Stimulated activated effector memory CD8-positive, alpha-beta T cell treated with anti-CD3 and anti-CD28 coated beads, Interleukin-12 subunit alpha, Interleukin-12 subunit beta, amount 100 ng/mL, for 72 hours (primary cell): ENCODE data around the gene ICA1L.
"Not testable (repeated sequence)": the region's sequence is repeated elsewhere in the genome, so short reads cannot be mapped to it uniquely, and the experiment has no call there.

Experiments
- ATAC-seq: fragments of 150-1000 bp; cut with Tn5 transposase; 2 replicates; pipeline ENCODE4 v1.10.0; 2021
- DNase-seq, 2 donors: peaks; one replicate each; pipeline ENCODE4 v3.0.0; 2021 to 2022; ENCODE audit warnings: low spot score in 2 of 2
- H3K27ac Mint-ChIP-seq: one replicate; pipeline ENCODE4 v1.8.0; 2022; ENCODE audit warnings: mild to moderate bottlenecking, mixed read lengths
- H3K36me3 Mint-ChIP-seq: one replicate; pipeline ENCODE4 v1.8.0; 2022; ENCODE audit warnings: mild to moderate bottlenecking, mixed read lengths
- H3K4me1 Mint-ChIP-seq: one replicate; pipeline ENCODE4 v1.8.0; 2022; ENCODE audit warnings: mixed read lengths
- H3K4me3 Mint-ChIP-seq: one replicate; pipeline ENCODE4 v1.8.0; 2022; ENCODE audit warnings: mild to moderate bottlenecking, mixed read lengths
- H3K9me3 Mint-ChIP-seq: one replicate; pipeline ENCODE4 v1.8.0; 2022; ENCODE audit warnings: mixed read lengths

ICA1L gene

DNA sequence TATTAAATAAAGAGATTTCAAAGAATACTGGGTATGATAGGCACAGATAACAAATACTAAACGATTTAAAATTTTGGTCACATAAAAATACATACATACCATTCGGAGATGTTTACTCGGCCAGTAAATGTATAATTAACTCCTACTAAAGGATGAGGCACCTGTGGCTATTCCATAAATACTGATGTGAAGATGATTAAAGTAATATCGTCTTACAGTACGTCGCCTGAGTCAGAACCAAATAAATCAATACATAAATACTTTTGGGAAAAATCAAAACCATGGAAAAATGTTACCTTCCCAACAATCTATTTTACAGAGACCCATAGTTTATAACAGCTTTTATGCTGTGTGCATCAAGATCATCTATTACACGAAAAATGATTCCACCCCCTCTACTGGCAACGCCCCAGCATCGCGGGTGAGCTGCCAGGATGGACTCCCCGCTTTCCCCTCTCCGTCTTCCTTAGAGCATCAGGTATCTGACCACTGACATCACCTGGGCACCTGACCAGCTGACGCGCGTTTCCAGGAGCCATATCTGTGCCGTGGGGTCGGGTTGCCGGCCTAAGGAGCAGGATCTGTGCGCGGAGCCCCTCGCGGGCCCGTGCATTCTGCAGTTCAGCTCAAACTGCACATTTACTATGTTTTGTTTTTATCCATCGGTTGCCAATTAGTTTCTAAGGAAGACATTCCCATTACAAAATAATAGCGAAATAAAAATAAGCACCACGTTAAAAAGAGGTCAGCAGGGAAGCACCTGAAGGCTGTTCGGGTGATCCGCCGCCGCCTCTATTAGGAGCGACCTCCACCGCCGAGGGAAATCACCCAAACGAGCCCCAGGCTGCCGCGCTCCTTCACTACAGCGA lies 901 bp downstream of the ICA1L start:
- Mint-ChIP-seq H3K9me3 (no peaks in the 10 kb centered on the region), H3K27ac (peak overlapping the region; percentile 85), H3K4me1 (no peaks in the 10 kb centered on the region), H3K4me3 (peak overlapping the region; percentile 82), H3K36me3 (no peaks in the 10 kb centered on the region)
- ATAC-seq (peak; percentile 89), DNase-seq (peak; percentile 24 to 80)

DNA sequence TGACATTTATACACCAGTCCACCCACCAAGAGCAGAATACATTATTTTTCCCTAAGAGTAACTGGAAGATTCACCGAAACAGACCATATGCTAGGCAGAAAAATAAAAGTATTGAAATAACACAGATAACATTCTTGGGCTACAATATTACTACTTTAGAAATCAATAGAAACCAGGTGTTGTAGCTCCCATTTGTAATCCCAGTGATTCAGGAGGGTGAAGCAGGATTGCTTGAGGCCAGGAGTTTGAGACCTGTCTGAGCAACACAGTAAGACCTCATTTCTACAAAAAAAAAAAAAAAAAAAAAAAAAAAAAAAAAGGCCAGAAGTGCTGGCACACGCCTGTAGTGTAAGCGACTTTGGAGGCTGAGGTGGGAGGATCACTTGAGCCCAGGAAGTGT lies 9.6 kb downstream of the ICA1L start:
- no peaks in the 10 kb centered on the region for H3K36me3 Mint-ChIP-seq
- no peak overlapping the region for H3K27ac Mint-ChIP-seq
- no peak overlapping the region for H3K4me3 Mint-ChIP-seq
- H3K4me1 Mint-ChIP-seq = no peaks in the 10 kb centered on the region
- DNase-seq = no peak
- H3K9me3 Mint-ChIP-seq = no peaks in the 10 kb centered on the region
- ATAC-seq = no peak

DNA sequence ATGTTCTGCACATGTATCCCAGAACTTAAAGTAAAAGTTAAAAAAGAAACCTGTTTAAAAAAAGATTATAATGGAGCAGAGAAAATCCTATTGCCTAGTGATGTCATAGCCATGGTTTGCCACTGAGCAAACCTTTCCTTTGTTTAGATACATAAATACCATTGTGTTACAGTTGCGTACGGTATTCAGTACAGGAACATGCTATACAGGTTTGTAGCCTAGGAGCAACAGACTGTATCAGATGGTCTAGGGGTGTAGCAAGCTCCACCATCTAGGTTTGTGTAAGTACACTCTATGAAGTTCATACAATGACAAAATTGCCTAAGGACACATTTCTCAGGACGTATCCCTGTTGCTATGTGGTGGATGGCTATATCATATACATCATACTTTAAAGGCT lies 13.0 kb downstream of the ICA1L start:
- Mint-ChIP-seq H3K4me1 (no peaks in the 10 kb centered on the region), H3K27ac (no peak overlapping the region)
- ATAC-seq = no peak

DNA sequence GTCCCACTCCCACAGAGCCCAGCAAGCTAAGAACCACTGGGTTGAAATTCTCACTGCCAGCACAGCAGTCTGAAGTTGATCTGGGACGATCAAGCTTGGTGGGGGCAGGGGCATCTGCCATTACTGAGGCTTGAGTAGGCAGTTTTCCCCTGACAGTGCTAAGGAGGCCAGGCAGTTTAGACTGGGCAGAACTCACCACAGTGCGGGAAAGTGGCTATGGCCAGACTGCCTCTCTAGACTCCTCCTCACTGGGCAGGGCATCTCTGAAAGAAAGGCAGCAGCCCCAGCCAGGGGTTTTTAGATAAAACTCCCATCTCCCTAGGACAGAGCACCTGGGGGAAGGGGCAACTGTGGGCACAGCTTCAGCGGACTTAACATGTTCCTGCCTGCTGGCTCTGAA lies 22.2 kb downstream of the ICA1L start:
- not testable (repeated sequence) for DNase-seq, H3K27ac Mint-ChIP-seq, H3K9me3 Mint-ChIP-seq, H3K4me1 Mint-ChIP-seq, H3K36me3 Mint-ChIP-seq, ATAC-seq
- peak overlapping the region; percentile 22 for H3K4me3 Mint-ChIP-seq

More for the DNA sequence above, 13.0 kb downstream of the ICA1L start:
- H3K4me3 Mint-ChIP-seq = no peak overlapping the region
- DNase-seq = no peak
- H3K36me3 Mint-ChIP-seq = no peaks in the 10 kb centered on the region
- H3K9me3 Mint-ChIP-seq = no peaks in the 10 kb centered on the region

DNA sequence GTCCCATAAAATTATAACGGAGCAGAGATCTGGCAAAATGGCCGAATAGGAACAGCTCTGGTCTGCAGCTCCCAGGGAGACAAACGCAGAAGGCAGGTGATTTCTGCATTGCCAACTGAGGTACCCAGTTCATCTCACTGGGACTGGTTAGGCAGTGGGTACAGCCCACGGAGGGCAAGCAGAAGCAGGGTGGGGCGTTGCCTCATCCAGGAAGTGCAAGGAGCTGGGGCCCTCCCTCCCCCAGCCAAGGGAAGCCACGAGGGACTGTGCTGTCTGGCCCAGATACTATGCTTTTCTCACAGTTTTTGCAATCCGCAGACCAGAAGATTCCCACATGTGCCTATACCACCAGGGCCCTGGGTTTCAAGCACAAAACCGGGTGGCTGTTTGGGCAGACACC lies 22.8 kb downstream of the ICA1L start:
- Mint-ChIP-seq H3K27ac (no peak overlapping the region), H3K4me1 (no peaks in the 10 kb centered on the region), H3K36me3 (no peaks in the 10 kb centered on the region), H3K4me3 (peak overlapping the region; percentile 22), H3K9me3 (no peaks in the 10 kb centered on the region)
- DNase-seq = no peak
- ATAC-seq = no peak

DNA sequence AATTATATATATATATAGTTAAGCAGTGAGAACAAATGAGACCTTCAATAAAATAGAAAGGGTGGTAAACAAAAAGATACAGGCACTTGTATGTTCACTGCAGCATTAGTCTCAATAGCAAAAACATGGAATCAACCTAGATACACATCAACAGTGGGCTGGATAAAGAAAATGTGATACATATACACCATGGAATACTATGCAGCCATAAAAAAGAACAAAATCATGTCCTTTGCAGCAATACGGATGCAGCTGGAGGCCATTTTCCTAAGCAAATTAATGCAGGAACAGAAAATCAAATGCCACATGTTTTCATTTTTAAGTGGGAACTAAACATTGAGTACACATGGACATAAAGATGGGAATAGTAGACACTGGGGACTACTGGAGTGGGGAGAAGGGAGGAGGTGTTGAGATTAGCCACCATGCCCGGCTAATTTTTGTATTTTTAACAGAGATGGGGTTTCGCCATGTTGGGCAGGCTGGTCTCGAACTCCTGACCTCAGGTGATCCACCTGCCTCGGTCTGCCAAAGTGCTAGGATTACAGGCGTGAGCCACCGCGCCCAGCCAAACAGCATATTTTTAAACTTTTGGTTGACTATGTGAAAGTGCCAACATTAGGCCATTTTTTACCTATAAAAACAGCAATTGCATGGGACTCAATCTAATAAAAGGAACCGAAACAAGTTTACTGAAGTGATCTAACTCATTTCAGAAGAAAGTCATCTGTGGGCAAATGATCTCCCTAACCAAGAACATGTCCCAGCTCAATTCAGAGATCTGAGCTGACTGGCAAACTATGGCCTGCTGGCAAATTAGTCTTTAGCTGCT lies 23.7 kb downstream of the ICA1L start:
- Mint-ChIP-seq H3K36me3 (no peaks in the 10 kb centered on the region), H3K9me3 (no peaks in the 10 kb centered on the region), H3K4me3 (no peak overlapping the region), H3K27ac (no peak overlapping the region), H3K4me1 (no peaks in the 10 kb centered on the region)
- no peak for ATAC-seq
- no peak for DNase-seq

DNA sequence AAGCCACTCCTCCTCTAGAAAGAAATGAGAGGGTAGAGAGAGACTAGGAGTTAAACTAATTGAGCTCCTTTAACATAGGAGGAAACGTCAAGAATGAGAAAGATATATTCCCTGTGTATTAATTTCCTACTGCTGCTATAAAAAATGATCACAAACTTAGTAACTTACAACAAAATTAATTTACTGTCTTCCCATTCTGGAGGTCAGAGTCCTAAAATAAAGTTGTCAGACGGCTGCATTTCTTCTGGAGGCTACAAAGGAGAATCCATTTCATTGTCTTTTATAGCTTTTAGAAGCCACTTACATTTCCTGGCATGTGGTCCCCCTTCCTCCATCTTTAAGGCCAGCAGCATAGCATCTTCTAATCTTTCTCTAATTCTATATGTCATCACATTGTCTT lies 26.9 kb downstream of the ICA1L start:
- Mint-ChIP-seq H3K9me3 (peaks cover 7% of the 10 kb centered on the region), H3K27ac (no peak overlapping the region), H3K4me1 (peaks cover 7% of the 10 kb centered on the region), H3K36me3 (no peaks in the 10 kb centered on the region), H3K4me3 (no peak overlapping the region)
- ATAC-seq (no peak), DNase-seq (no peak)

DNA sequence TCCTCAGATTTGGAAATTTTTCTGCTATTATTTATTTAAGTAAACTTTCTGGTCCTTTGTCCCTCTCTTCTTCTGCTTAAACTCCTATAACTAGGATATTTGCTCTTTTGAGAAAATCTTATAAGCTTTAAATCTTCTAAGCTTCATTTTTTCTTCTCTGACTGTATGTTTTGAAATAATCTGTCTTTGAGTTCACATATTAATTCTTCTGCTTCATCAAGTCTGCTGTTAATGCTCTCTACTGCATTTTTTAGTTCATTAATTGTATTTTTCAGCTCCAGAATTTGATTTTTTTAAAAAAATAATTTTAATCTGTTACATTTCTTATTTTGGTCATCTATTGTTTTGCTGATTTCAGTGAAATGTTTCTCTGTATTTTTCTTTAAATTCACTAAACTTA lies 28.9 kb downstream of the ICA1L start:
- H3K4me3 Mint-ChIP-seq = no peak overlapping the region
- ATAC-seq = no peak
- DNase-seq = no peak

DNA sequence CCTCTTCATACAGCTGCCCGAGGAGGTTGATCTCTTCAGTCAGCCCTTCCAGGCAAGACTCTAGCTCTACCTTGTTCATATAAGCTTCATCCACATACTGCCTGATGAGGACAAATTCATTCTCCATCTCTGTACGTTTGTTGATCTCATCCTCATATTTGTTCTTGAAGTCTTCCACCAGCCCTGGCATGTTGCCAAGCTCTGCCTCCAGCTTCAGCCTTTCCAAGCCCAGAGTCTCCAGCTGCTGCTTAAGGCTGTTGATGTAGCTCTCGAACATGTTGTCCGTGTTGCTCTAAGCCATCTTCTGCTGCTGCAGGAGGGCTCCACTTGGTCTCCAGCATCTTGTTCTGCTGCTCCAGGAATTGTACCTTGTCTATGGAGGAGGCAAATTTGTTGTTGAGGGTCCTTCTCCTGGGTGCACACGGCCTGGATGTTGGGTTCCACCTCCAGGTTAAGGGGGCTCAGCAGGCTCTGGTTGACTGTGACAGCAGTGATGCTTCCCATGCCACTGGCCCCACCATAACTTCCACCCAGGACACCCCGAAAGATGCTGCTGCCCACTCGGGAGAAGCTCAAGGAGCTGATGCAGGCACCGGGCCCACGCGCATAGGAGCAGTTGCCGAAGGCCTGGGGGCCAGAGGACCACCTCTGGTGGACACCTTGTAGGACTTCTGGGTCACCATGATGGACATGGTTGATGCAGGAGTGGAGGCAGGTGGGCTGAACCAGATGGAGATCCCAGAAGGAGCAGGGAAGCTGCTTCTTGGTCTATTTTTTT lies 30.3 kb downstream of the ICA1L start:
- no peak overlapping the region for H3K4me3 Mint-ChIP-seq
- H3K4me1 Mint-ChIP-seq = peaks cover 7% of the 10 kb centered on the region
- no peak overlapping the region for H3K27ac Mint-ChIP-seq
- H3K9me3 Mint-ChIP-seq = peaks cover 7% of the 10 kb centered on the region
- no peak for DNase-seq
- no peaks in the 10 kb centered on the region for H3K36me3 Mint-ChIP-seq
- no peak for ATAC-seq

More for the DNA sequence above, 28.9 kb downstream of the ICA1L start:
- peaks cover 7% of the 10 kb centered on the region for H3K9me3 Mint-ChIP-seq
- peaks cover 7% of the 10 kb centered on the region for H3K4me1 Mint-ChIP-seq
- H3K27ac Mint-ChIP-seq = no peak overlapping the region
- H3K36me3 Mint-ChIP-seq = no peaks in the 10 kb centered on the region

DNA sequence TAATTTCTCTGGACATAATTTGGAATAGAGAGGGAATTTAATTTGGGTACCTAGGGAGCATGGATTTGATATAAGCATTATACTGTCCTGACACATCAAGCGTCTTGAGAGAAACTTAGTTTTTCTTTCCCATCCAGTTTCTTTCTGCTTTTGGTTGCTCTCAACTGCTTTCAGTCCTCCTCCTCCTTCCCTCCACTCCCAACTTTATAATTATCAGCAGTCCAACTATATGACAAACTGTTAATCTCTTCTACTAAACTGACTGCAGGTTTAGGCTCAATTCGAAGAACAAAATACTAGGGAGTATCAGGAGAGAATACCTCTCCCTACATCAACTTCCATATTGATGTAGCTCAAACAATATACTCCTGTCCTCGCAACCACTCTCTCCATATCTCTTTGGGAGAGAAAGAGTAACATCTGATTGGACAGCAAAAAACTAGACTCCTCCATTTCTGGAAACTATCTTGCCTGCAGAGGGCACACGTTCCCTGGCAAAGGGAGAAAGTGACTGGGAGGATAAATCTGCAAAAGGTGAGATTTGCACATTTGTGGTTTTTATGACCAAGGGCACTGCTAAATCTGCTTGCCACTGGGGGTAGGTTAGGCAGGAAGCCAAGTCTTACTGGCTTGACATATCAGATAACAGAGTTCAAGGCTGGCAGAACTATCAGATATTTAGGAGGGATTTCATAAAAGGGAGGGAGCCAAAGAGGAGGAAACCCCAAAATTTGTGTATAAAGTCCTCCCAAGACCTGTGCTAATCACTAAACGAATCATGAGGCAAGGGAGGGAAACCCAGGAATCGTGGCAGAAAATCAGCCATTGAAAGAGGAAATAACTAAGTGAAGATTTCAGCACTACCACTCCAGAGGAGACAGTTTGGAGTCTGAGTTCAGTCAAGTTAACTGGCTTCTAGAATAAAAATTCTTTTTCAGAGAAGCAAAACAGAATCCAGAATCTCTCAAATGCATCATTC lies 40.0 kb downstream of the ICA1L start:
- no peak overlapping the region for H3K4me3 Mint-ChIP-seq

DNA sequence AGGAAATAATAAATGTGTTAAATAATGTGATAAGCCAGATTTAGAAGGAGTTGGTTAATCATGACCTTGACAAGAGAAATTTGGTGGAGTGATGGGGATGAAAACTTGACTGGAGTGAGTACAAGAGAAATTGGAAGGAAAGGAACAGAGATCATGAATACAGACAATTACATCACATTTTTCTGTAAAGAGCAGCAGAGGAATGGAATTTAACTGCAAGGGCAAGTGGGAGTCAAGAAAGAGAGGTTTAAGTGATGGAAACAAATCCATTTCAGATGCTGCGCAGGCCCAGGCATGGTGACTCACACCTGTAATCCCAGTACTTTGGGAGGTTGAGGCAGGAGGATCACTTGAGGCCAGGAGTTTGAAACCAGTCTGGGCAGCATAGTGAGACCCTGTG lies 46.7 kb downstream of the ICA1L start:
- no peaks in the 10 kb centered on the region for H3K4me1 Mint-ChIP-seq
- no peak for DNase-seq

More for the DNA sequence above, 40.0 kb downstream of the ICA1L start:
- ATAC-seq (peak; percentile 81), DNase-seq (peak in 1 of 2 donors; percentile 56)
- H3K27ac Mint-ChIP-seq = no peak overlapping the region
- H3K4me1 Mint-ChIP-seq = peaks cover 10% of the 10 kb centered on the region
- H3K36me3 Mint-ChIP-seq = no peaks in the 10 kb centered on the region
- H3K9me3 Mint-ChIP-seq = no peaks in the 10 kb centered on the region

DNA sequence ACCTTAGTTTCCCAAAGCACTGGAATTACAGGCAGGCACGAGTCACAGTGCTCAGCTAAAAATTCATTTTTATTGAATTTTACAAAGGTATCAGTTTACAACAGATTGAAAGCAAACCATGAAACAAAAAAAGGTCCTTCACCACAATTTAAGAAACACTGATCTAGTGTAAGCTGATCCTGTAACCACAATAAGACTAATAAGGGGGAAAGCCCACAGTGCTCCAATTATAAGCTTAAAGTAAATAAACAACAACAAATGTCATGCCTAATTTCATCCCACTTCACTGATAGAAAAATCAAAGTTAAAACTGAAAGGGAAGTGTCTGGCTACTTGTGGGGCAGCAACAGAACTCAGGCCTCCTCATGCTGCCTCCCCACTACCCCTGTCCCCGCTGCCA lies 49.2 kb downstream of the ICA1L start:
- no peak overlapping the region for H3K27ac Mint-ChIP-seq
- DNase-seq = no peak
- no peaks in the 10 kb centered on the region for H3K9me3 Mint-ChIP-seq
- H3K36me3 Mint-ChIP-seq = no peaks in the 10 kb centered on the region
- ATAC-seq = no peak
- no peak overlapping the region for H3K4me3 Mint-ChIP-seq
- H3K4me1 Mint-ChIP-seq = no peaks in the 10 kb centered on the region

More for the DNA sequence above, 46.7 kb downstream of the ICA1L start:
- Mint-ChIP-seq H3K9me3 (no peaks in the 10 kb centered on the region), H3K4me3 (no peak overlapping the region), H3K27ac (no peak overlapping the region), H3K36me3 (no peaks in the 10 kb centered on the region)
- ATAC-seq = no peak

DNA sequence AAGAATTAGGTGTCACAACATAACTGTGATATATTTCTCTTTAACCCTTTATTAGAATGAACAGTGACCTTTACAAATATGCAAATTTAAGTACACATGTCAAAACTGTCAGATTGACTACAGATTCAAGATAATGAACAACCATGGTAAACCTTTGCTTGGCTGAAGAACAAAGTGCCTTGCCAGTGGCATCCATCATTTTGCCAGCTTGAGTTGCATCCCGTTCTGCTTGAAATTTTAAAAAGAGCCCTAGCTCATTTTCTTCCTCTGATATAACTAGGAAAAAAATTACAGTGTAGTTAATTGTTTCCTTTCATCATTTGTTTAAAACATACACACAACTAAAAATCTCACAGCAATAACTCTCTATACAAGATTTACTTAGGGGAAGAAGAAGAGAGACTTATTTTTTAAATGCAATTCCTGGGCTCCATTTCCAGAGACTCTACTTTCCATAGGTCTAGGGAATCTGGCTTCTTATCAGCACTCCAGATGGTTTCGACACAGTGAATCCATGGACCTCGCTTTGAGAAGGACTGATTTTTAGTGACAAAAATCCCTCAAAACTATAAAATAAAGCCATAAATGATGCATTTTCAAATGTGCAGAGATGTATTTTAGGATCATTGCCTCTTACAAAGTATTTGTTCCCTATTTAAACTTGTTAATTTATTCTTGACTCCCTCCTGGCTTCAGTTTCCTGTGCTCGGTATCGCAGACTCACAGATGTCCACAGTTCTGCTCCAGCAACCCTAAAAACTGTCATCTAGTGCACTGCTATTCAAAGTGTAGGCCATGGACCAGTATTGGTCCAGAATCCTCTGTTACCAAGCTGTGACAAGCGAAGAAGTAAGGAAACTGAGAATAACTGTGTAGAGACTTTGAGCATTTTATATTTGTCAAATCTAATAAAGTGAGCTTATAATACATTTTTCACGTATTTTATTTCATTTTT lies 50.1 kb downstream of the ICA1L start:
- Mint-ChIP-seq H3K4me1 (no peaks in the 10 kb centered on the region), H3K9me3 (no peaks in the 10 kb centered on the region), H3K4me3 (no peak overlapping the region), H3K27ac (no peak overlapping the region), H3K36me3 (no peaks in the 10 kb centered on the region)
- DNase-seq (no peak), ATAC-seq (no peak)
